GM10248 (cell line): ENCODE measurements around the gene VEPH1.

ENCODE experiments used
- CTCF ChIA-PET: fragments of 300-600 bp; sonication (Branson Sonifier 250); formaldehyde crosslinking; extraction: SDS; loops from one replicate; lab custom pipeline; 2021; ENCODE audit warnings: antibody characterized with exemption; lab: Yijun Ruan, JAX
- POLR2A ChIA-PET: fragments of 350-650 bp; sonication (Branson Sonifier 250); formaldehyde crosslinking; extraction: SDS; loops from one replicate; lab custom pipeline; 2020; ENCODE audit warnings: antibody characterized with exemption; lab: Yijun Ruan, JAX
- DNase-seq: peaks from one replicate; pipeline ENCODE4 v3.0.0; 2012; ENCODE audit errors: extremely low spot score
- TF ChIP-seq, protein P1 (sequence below): IDR thresholded peaks from 2 replicates; pipeline ENCODE4 v1.5.1; 2012; ENCODE audit warnings: mild to moderate bottlenecking, low read depth; ENCODE audit errors: extremely low read depth, missing control alignments, control extremely low read depth

Gene VEPH1

GRCh38 chr3:157398598-157398997, 104.6 kb downstream of the VEPH1 start:
- POLR2A ChIA-PET, result no interaction called here
- TF ChIP-seq, protein P1, sequence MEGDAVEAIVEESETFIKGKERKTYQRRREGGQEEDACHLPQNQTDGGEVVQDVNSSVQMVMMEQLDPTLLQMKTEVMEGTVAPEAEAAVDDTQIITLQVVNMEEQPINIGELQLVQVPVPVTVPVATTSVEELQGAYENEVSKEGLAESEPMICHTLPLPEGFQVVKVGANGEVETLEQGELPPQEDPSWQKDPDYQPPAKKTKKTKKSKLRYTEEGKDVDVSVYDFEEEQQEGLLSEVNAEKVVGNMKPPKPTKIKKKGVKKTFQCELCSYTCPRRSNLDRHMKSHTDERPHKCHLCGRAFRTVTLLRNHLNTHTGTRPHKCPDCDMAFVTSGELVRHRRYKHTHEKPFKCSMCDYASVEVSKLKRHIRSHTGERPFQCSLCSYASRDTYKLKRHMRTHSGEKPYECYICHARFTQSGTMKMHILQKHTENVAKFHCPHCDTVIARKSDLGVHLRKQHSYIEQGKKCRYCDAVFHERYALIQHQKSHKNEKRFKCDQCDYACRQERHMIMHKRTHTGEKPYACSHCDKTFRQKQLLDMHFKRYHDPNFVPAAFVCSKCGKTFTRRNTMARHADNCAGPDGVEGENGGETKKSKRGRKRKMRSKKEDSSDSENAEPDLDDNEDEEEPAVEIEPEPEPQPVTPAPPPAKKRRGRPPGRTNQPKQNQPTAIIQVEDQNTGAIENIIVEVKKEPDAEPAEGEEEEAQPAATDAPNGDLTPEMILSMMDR, result no peak
- CTCF ChIA-PET, result no interaction called here
- no peak for DNase-seq

DNA sequence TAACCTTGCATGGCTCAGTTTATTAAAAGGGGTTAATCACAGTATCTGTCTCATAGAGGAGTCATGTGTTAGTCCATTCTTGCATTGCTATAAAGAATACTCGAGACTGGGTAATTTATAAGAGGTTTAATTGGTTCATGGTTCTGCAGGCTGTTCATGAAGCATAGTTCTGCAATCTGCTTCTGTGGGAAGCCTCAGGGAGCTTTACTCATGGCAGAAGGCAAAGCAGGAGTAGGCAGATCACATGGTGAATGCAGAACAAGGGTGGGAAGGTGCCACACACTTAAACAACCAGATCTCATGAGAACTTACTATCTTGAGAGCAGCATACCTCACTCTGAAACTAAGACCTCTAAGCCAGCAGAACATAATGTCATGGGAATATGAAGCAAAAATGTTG, 108.8 kb downstream of the VEPH1 start:
- ChIA-PET POLR2A (no interaction called here), CTCF (no interaction called here)
- TF ChIP-seq, protein P1, result no peak
- DNase-seq, result no peak

DNA sequence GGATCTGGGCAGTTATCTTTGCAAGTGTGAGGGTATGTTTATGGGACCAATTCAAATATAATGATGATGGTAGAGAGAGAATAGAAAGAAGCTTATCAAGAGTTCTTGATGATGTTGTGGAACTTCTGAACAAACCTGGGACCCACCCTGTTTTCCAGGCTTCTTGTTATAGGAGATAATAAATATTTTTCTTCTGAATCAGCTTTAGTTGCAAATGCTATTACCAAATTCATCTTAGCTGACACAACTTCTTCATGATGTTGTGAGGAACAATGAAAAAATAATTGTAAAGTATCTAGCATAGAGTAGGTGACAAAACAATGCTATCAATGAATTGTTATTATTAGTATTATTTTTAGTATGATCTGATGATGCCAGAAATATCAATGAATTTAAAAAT, 110.1 kb downstream of the VEPH1 start:
- TF ChIP-seq, protein P1, result no peak
- no peak for DNase-seq
- ChIA-PET CTCF (interaction anchor here (1.5 kb wide), 1 partner anchor 11 kb away, joined by 4 read pairs; no protein-coding TSS in a partner anchor), POLR2A (no interaction called here)

DNA sequence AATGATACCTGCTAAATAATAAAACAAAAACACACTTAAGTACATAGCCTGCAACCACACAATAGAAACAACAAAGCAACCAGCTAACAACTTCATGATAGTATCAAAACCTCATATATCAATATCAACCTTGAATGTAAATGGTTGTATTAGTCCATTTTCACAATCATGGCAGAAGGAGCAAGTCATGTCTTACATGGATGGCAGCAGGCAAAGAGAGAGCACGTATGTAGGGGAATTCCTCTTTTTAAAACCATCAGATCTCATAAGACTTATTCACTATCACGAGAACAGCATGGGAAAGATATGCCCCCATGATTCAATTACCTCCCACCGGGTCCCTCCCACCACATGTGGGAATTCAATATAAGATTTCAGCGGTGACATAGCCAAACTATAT, 111.1 kb downstream of the VEPH1 start:
- ChIA-PET CTCF (interaction anchor here (1.4 to 1.5 kb wide), 2 partner anchors 12 to 14 kb away, joined by 3 to 4 read pairs; no protein-coding TSS in a partner anchor), POLR2A (no interaction called here)
- DNase-seq, result no peak
- TF ChIP-seq, protein P1, result no peak

DNA sequence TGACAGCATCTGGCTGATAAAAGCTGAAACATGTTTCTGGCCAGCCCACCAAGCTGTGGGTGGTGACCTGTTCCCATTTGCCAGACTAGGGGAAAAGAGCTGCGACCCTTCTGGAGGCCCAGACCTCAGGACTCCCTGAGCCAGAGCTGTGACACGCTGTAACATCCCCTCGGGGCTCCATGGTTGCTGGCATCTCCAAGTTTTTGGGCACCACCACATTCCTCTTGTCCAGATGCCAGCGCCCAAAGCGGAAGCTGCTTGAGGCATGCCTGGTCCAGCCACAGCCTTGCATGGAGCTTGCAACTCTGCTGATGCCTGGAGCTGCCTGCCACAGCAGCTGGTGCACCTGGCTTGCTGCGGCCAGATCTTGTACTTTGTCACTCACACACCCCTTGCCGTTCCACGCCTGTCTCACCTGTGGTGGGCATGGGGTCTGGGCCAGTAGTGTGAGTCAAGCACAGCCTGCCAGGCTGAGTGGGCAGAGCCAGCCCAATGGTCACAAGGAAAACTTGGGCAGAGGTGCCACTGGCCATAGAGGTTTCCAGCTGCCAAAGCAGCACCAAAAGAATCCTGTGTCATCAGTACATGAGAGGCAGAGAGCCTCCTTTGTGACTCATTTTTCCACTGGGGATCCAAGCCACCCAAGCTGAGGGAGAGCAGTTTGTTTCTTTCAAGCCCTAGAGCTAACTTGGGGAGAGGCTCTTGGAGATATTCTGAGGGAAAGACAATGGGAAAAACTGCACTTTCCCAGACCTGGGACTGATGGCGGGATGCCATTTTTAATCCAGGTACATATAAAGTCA, 112.3 kb downstream of the VEPH1 start:
- no peak for DNase-seq
- ChIA-PET POLR2A (no interaction called here), CTCF (interaction anchor here (0.8 to 1.4 kb wide), 5 partner anchors 9 to 25 kb away, joined by 3 to 4 read pairs (median 3); no protein-coding TSS in a partner anchor)
- TF ChIP-seq, protein P1, result no peak

DNA sequence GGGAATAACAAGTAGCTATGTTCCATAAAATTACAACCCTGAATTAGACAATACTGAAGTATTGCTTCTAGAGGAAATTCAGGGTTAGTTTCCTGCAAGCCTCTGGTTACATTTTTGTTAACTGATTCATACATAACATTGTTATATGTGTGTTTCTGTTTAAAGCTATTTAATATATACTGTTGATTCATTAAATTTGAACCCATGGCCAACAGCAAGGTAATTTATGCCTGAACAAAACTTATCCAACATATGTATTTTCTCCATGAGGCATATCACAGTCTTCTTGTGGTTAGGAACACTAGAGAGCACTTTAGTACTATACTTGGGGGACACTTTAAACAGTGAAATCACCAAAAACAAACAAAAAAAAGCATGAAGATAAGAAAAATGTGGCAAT, 114.2 kb downstream of the VEPH1 start:
- DNase-seq, result no peak
- POLR2A ChIA-PET, result no interaction called here
- CTCF ChIA-PET, result no interaction called here
- TF ChIP-seq, protein P1, result no peak
